GM21381 (cell line): ENCODE measurements around the gene P3H3.
"Not testable (repeated sequence)": the region's sequence is repeated elsewhere in the genome, so short reads cannot be mapped to it uniquely, and the experiment has no call there.

Experiments
- ATAC-seq: cut with Tn5 transposase; IDR thresholded peaks from one replicate; pipeline ENCODE4 v1.9.1; 2021; ENCODE audit warnings: mild to moderate bottlenecking, moderate library complexity; ENCODE audit not compliant: unreplicated experiment

P3H3 gene

GRCh38 chr12:6863586-6864321, 35.5 kb downstream of the P3H3 start:
- no peak for ATAC-seq

- ATAC-seq = not testable (repeated sequence)
These were observed 37.1 kb downstream of the P3H3 start for GRCh38 chr12:6865307-6865706.

- no peak for ATAC-seq
These were observed 38.1 kb downstream of the P3H3 start for GRCh38 chr12:6866163-6866919.

DNA sequence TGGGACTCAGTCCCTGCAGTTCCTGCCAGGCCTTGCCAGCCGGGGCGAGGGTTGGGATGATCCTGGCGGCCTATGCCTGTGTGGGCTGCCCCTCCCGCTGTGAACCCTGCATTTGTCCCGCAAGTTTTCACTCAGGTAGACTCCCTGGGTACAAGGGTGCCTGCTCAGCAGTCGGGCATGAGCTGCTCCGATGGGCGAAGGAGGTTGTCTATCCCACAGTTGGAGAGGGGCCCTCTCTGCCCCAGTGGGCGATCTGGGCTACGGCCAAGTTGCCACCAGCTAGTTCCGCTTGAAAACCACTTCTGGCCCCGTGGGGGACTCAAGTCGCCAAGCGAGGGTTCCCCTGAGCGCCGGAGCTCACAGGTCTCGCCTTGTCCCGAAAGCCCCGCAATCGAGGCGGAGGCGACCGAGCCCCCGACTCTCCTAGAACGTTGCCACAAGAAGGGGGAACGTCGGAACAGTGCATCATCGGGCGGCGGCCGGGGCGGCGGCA, 38.8 kb downstream of the P3H3 start:
- ATAC-seq = peak; percentile 5

- ATAC-seq = peak; percentile 57
These were observed 39.4 kb downstream of the P3H3 start, which contains the start of gene TPI1 for GRCh38 chr12:6867413-6868210. TSS of gene TPI1 (plus strand) at chr12:6867531. CDS start at chr12:6867567, 36 bp downstream.

- no peak for ATAC-seq
These were observed 40.2 kb downstream of the P3H3 start for GRCh38 chr12:6868211-6869048.

GRCh38 chr12:6869049-6870021, 41.1 kb downstream of the P3H3 start:
- no peak for ATAC-seq

DNA sequence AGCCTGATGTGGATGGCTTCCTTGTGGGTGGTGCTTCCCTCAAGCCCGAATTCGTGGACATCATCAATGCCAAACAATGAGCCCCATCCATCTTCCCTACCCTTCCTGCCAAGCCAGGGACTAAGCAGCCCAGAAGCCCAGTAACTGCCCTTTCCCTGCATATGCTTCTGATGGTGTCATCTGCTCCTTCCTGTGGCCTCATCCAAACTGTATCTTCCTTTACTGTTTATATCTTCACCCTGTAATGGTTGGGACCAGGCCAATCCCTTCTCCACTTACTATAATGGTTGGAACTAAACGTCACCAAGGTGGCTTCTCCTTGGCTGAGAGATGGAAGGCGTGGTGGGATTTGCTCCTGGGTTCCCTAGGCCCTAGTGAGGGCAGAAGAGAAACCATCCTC, 42.1 kb downstream of the P3H3 start:
- not testable (repeated sequence) for ATAC-seq

DNA sequence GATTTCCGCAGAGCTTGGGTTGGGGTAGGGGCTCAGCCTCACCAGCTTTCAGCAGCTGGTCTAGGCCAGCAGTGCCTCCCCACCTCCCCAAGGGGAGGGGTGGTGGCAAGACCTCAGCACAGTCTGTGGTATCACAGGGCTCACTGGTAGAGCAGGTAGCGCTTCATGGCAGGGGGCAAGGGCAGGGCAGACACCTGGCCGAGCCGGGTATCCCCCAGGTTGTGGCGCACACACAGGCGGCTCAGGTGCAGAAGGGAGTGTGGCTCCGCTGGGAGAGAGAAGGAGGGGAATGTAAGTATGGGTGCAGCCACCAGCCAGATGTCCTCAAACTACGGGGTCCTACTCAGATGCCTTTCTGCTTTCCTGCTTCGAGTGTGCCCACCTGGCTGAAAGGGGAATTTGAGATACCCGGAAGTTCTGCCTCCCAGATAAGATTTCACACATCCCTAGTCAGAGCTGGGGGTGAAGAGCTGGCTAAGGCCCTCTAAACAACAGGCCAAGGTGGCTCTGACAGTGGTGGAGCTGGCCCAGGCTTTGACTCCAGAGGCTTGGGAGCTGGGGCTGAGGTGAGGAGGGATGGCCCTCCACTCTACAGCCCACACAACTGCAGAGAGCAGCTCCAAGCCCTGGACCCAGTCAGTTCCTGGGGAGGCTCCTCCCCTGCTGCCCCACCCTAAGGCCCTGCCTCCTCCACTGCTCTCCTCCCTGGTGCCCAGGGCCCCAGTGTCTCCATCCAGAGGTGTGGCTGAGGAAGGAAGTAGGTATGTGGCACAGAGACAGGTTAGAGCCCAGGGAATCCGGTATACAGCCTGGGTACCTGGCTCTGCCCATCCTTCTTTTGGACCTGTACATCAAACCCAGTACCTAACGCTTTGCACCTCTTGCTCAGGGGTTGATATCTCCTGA, 43.1 kb downstream of the P3H3 start:
- no peak for ATAC-seq

DNA sequence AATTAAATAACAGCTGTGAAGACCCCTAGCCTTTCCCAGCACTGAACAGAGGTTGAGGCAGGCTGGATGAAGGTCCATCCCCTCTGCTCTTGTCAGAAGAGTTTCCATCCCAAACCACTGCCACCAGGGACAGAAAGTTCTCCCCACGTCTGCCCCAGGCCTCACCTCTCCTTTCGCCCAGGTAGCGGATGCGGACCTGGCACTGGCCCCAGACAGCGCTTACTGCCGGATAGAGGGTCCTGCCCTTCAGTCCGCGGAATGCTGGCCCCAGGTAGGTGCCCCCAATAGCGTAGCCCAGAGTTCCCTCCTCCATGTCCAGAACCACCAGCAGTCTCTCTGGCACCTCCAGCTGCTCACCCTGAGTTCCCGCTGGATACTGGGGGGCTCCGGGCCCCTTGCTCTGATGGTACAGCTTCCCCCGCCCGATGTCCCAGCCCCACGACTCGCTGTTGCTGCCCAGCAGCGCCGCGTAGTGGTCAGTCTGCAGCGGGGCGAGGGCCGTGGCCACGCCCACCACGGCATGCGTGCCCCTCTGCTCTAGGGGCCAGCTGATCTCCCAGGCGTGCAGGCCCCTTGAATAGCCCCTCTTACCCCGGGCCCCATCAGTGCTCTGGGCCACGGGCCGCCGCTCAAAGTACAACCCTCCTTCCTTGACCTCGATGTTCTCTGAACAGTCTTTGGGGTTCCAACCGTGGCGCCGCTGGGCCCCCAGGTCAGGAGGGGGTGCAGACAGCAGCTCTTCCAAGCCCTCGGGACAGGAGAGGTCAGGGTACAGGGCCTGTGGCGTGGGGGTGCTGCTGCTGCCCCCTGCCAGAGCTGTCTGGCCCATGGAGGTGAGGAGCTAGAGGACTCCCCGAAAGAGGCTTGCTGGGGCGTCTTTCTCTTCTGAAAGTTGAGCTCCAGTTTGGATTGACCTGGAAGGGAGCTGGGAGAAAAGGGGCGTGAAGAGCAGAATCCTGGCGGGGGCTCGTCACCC, 44.2 kb downstream of the P3H3 start:
- ATAC-seq = no peak

DNA sequence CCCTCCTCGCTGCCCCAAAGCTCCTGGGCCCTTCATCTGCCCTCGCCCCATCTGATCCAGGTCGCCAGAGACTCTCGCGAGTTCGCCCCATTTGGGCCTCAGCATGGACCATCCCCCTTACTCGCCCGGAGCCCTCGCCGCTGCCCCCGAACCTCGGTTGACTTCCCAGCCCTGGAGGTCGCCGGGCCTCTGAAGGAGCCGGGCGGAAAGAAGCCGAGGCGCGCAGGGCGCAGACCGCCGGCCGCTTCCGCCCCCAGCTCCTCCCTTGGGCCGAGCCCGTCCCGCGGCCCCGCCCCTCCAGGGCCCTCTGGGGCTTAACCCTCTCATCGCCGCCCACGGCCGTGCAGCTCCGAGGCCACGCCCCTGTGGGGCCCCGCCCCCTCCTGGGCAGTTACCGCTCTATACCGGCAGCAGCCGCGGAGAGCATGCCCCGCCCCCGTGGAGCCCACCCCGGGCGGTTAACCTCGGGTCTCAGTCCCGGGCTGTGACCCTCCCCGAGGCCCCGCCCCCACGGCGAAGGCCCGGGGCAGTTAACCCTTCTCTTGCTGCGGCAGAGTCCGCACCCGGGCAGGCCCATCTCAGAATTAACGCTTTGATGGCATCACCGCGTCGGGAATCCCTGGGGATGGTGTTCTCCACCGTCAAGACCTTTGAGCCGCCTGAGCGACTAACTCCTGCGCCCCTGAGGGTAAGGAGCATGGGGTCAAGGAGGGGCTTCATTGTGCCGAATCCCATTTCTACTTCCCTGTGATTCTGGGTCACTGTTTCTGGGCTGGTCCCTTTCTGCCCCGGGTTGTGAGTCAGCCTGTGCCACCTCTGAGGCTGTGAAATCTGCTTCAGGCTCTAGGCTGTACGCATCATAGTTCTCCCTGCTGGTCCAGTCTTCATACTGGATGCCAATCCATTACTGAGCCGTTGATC, 45.1 kb downstream of the P3H3 start, which contains the start of gene SPSB2:
Gene SPSB2, minus strand, starts transcription at position 210 of the 921 bp plus-strand sequence. CDS start 402 bp downstream, outside the sequence.
- ATAC-seq = peak; percentile 75

DNA sequence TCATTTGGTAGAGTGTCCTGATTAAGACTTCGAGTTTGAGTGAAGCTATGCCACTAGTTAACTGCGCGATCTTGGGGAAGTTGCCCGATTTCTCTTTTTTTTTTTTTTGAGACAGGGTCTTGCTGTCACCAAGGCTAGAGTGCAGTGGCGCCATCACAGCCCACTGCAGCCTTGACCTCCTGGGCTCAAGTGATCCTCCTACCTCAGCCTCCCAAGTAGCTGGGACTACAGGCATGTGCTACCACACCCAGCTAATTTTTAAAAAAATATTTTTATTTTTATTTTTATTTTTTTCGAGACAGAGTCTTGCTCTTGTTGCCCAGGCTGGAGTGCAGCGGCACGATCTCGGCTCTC, 45.8 kb downstream of the P3H3 start:
- not testable (repeated sequence) for ATAC-seq

- ATAC-seq = not testable (repeated sequence)
These were observed 51.6 kb downstream of the P3H3 start for GRCh38 chr12:6879824-6880223.

DNA sequence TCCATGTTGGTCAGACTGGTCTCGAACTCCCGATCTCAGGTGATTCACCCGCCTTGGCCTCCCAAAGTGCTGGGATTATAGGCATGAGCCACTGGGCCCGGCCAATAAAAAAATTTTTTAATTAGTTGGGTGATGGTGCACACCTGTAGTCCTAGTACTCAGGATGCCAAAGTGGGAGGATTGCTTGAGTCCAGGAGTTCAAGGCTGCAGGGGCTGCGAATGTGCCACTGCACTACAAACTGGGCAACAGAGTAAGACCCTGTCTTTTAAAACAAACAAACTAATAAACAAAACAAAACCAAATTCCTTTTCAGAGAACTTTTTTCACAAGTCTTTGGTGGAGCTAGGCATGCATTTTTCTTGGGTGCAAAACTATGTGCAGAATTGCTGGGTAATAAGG, 55.0 kb downstream of the P3H3 start:
- ATAC-seq = no peak

GRCh38 chr12:6883683-6884082, 55.5 kb downstream of the P3H3 start:
- no peak for ATAC-seq

DNA sequence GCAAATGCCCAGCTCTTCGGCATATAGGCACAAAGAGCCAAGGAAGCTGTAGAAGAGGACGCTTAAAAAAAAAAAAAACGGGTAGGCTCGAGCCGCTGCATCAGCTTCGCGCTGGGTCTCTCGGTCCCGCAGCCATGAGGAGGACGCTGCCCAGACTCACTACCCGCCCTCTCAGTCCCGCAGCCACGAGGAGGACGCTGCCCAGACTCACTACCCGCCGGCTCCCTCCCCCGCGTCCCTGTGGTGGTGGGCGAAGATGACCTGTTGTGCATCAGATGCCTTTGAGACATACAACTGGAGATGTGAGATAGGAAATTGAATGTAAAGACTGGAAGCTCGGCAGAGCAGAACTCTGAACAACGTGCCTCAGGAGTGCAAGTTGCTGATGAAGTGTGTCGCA, 56.3 kb downstream of the P3H3 start:
- no peak for ATAC-seq
